ENCODE data around the gene DIP2B. TPM values are rescaled to one million over a fixed set of nuclear protein-coding genes. Genes with fewer than 3 reads are reported as not detected.

DIP2B gene
- total RNA-seq, 4 donors from 2014 or later = 31.1 to 57.2 (median 46.5) TPM

DNA sequence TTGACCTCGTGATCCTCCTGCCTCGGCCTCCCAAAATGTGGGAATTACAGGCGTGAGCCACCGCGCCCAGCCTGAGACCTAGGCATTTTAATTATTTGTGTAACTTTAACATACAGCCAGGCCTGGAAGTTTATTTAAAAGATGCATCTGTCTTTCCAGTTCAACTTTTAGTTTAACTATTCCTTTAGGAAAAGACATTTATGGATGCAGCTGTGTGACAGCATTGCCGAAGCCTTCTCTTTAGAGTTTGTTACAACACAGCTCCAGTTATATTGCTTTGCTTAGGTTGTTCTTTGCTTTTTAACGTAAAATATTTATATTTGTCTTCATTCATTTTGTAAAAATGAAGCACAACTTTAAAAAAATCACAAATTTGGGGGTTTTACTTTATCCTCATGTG, 67.0 kb downstream of the DIP2B start:
- Histone ChIP-seq H3K4me3 (no peak overlapping the region), H3K9me3 (no peaks in the 10 kb centered on the region), H3K27me3 (no peaks in the 10 kb centered on the region), H3K36me3 (no peaks in the 10 kb centered on the region), H3K4me1 (peaks cover 35 to 83% (median 52%) of the 10 kb centered on the region in 3 donors), H3K27ac (peak overlapping the region in 2 of 4 donors; percentile 48 to 60)
- intact Hi-C loops (cut with DNase I) = no loop called here
- 88 to 89% methylated on average over 7 of the region's 7 CpGs for WGBS, 2 donors
- TF ChIP-seq POLR2A (IDR thresholded peaks at IDR 0.05) (no peak), CTCF (IDR thresholded peaks at IDR 0.05) (no peak)
- DNase-seq = no peak

- H3K4me1 ChIP-seq = peaks cover 35 to 83% (median 52%) of the 10 kb centered on the region in 3 donors
- no peak for DNase-seq
Observed at GRCh38 chr12:50572287-50572686, 67.5 kb downstream of the DIP2B start.

DNA sequence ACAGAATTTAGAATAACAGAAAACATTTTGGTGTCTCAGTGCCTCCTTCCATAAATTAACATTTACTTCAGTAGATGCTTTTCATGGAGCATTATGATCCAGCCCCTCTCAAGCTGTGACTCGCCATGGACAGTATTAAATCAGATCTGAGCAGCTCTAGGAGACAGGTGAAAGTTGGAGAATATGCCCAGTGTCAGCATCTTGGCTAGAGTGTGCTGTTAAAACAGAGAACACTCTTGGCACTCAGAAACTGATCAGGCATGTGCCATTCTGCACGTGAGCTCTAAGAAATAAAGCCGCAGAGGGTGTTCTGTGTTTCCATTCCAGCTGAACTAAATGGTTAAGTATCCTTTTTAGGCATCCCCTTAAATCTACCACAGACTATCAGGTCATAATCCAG, 68.0 kb downstream of the DIP2B start:
- intact Hi-C loops (cut with DNase I) = no loop called here

More at GRCh38 chr12:50572287-50572686, 67.5 kb downstream of the DIP2B start:
- 26 to 32% methylated on average over 1 of the region's 1 CpG for WGBS, 2 donors
- Histone ChIP-seq H3K4me3 (no peak overlapping the region), H3K9me3 (no peaks in the 10 kb centered on the region), H3K36me3 (no peaks in the 10 kb centered on the region), H3K27me3 (no peaks in the 10 kb centered on the region), H3K27ac (peak overlapping the region; percentile 14 to 60 (median 53))
- intact Hi-C loops (cut with DNase I) = no loop called here
- TF ChIP-seq CTCF (IDR thresholded peaks at IDR 0.05) = no peak
- TF ChIP-seq POLR2A (IDR thresholded peaks at IDR 0.05) = no peak

GRCh38 chr12:50573271-50573670, 68.5 kb downstream of the DIP2B start:
- H3K36me3 ChIP-seq = no peaks in the 10 kb centered on the region
- H3K4me1 ChIP-seq = peaks cover 33 to 74% (median 45%) of the 10 kb centered on the region in 3 donors
- WGBS, 2 donors = 89 to 93% methylated on average over 2 of the region's 2 CpGs
- intact Hi-C loops (cut with DNase I) = no loop called here
- peak overlapping the region; percentile 14 to 60 (median 53) for H3K27ac ChIP-seq
- H3K9me3 ChIP-seq = no peaks in the 10 kb centered on the region
- H3K27me3 ChIP-seq = no peaks in the 10 kb centered on the region
- no peak for DNase-seq
- TF ChIP-seq POLR2A (IDR thresholded peaks at IDR 0.05) (no peak), CTCF (IDR thresholded peaks at IDR 0.05) (no peak)
- no peak overlapping the region for H3K4me3 ChIP-seq

More for the DNA sequence above, 68.0 kb downstream of the DIP2B start:
- WGBS, 2 donors = 21 to 43% methylated on average over 3 of the region's 3 CpGs
- DNase-seq = no peak
- peak overlapping the region; percentile 14 to 60 (median 53) for H3K27ac ChIP-seq
- no peaks in the 10 kb centered on the region for H3K9me3 ChIP-seq
- H3K4me3 ChIP-seq = no peak overlapping the region
- H3K27me3 ChIP-seq = no peaks in the 10 kb centered on the region
- no peaks in the 10 kb centered on the region for H3K36me3 ChIP-seq
- H3K4me1 ChIP-seq = peaks cover 35 to 79% (median 50%) of the 10 kb centered on the region in 3 donors
- TF ChIP-seq CTCF (IDR thresholded peaks at IDR 0.05) (no peak), POLR2A (IDR thresholded peaks at IDR 0.05) (no peak)

- no peaks in the 10 kb centered on the region for H3K9me3 ChIP-seq
- intact Hi-C loops (cut with DNase I) = no loop called here
- H3K36me3 ChIP-seq = no peaks in the 10 kb centered on the region
- no peak for DNase-seq
- WGBS, 2 donors = 48% methylated on average over 5 of the region's 5 CpGs
- no peak overlapping the region for H3K4me3 ChIP-seq
- TF ChIP-seq POLR2A (IDR thresholded peaks at IDR 0.05) = no peak
- peak overlapping the region in 2 of 4 donors; percentile 17 to 29 for H3K27ac ChIP-seq
- H3K4me1 ChIP-seq = peaks cover 21 to 69% (median 35%) of the 10 kb centered on the region in 3 donors
- no peaks in the 10 kb centered on the region for H3K27me3 ChIP-seq
Observed at GRCh38 chr12:50574601-50575348, 70.0 kb downstream of the DIP2B start.
